Nucleus accumbens (tissue), 56 donors: ENCODE results near the gene ARL15.

Experiments used
- DNase-seq, 56 donors: peaks; one replicate each; lab custom pipeline; 2025; lab: John Stamatoyannopoulos, UW

Gene ARL15

GRCh38 chr5:54171645-54172384 lies 138.6 kb downstream of the ARL15 start:
- DNase-seq, result no peak

- no peak for DNase-seq
These were observed 144.7 kb downstream of the ARL15 start for GRCh38 chr5:54165687-54166086.

- DNase-seq, result no peak
These were observed 148.2 kb downstream of the ARL15 start for GRCh38 chr5:54162184-54162583.

- DNase-seq, result no peak
These were observed 150.0 kb downstream of the ARL15 start for GRCh38 chr5:54160329-54160728.

GRCh38 chr5:54159893-54160195 lies 150.5 kb downstream of the ARL15 start:
- DNase-seq, result no peak

- no peak for DNase-seq
These were observed 151.1 kb downstream of the ARL15 start for GRCh38 chr5:54159153-54159892.

- no peak for DNase-seq
These were observed 153.8 kb downstream of the ARL15 start for GRCh38 chr5:54156577-54156976.

GRCh38 chr5:54150841-54151240 lies 159.5 kb downstream of the ARL15 start:
- DNase-seq, result no peak

GRCh38 chr5:54148858-54149257 lies 161.5 kb downstream of the ARL15 start:
- no peak for DNase-seq

GRCh38 chr5:54148067-54148845 lies 162.1 kb downstream of the ARL15 start:
- DNase-seq, result no peak

- DNase-seq, result no peak
These were observed 163.5 kb downstream of the ARL15 start for GRCh38 chr5:54146916-54147315.

- no peak for DNase-seq
These were observed 164.0 kb downstream of the ARL15 start for GRCh38 chr5:54146390-54146789.

GRCh38 chr5:54140247-54140840 lies 170.0 kb downstream of the ARL15 start:
- DNase-seq, result no peak

- no peak for DNase-seq
These were observed 173.6 kb downstream of the ARL15 start for GRCh38 chr5:54136516-54137440.

- DNase-seq, result no peak
These were observed 175.3 kb downstream of the ARL15 start for GRCh38 chr5:54135042-54135441.

- no peak for DNase-seq
These were observed 176.5 kb downstream of the ARL15 start for GRCh38 chr5:54133917-54134316.

- DNase-seq, result no peak
These were observed 189.9 kb downstream of the ARL15 start for GRCh38 chr5:54120473-54120872.

GRCh38 chr5:54117957-54118356 lies 192.4 kb downstream of the ARL15 start:
- no peak for DNase-seq

GRCh38 chr5:54115735-54116403 lies 194.5 kb downstream of the ARL15 start:
- no peak for DNase-seq
